Glomerular visceral epithelial cell (primary cell): ENCODE data around the gene COLGALT1.

ENCODE experiments used
- DNase-seq: peaks from one replicate; pipeline ENCODE4 v3.0.0-alpha.2; 2016; ENCODE audit errors: extremely low spot score

Gene COLGALT1

DNA sequence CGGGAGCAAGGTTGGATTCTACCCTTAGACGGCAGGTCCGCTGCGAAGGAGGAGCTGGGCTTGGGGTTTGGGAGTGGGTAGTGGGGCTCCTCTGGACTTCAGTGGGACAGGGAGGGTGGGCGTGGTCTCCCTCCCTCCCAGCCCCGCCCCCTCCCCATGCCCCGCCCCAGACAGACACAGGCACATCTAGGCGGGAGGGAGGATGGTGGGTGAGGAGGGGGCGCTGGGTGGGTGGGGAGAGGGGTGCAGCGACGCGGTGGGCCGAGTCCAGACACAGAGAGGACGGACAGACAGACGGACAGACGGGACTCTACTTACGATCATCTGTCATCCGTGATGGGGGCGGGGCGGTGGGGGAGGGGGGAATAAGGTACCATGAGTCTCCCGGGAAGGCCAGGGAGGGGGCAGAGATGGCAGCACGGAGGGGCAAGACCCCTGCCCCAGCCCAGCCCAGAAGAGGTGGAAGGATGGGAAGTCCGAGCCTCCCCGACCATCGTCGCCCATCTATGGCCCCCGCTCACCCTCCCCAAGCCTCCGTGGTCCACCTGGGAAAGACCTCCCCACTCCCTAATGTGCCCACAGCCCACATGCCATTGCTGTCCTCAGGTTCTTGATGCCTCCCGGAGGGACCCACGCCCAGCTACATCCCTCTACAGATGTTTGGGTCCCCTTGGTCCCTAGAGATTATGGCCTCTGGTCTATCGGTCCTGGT is 67.9 kb downstream of the COLGALT1 start:
- no peak for DNase-seq

DNA sequence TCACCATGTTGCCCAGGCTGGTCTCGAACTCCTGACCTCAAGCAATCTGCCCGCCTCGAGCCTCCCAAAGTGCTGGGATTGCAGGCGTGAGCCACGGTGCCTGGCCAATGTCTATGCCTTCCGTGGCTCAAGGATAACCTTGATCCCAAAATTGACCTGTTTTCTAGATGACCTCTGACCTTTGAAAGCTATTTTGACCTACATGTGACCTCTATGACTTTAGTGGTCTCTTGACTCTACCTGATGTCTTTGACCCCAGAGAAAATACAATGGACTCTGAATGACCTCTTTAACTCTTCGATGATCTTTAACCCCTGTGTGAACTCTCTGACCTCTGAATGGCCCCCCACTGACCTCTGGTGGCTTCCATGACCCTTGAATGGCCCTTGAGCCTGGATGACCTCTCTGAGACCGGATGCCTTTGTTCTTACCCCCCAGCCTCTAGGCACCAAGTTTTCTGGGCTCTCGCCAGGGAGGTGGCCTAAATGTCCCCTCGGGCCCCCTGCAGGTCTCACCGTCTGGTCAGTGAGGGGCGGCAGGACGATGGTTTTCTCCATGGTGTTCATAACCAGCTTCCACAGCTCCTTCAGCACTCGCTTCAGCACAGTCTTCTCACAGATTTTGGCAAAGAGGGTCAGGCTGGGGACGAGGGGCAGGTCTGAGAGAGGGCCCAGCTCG is 69.0 kb downstream of the COLGALT1 start:
- DNase-seq, result no peak

DNA sequence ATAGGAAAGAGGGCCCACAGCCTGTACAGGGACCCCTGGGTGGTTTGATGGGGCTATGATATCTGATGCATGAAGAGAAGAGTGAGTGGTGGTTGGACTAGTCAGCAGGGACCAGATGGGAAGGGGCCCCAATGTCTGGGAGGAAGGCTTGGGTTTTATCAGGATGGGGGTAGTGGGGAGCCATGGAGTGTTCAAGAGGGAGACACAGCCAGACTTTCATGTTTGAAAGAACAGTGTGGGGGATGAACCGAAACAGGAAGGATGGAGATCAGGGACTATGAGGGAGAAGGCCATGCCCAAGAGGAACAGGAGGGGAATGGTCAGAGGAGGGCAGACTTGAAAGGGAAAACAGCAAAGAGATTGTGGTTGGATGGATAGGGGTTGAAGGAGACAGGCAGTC is 69.6 kb downstream of the COLGALT1 start:
- DNase-seq, result no peak

DNA sequence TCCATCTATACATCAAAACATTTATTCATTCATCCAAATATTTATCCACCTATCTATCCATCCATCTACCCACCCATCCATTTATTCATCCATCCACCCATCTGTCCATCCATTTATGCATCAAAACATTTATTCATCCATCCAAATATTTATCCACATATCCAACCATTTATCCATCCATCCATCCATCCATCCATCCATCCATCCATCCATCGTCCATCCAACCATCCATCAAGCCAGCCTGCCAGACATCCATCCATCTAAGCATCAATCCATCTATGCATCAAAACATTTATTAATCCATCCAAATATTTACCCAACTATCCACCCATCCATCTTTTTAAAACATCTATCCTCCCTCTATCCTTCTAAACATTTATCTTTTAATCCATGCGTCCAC is 70.5 kb downstream of the COLGALT1 start:
- DNase-seq, result no peak

DNA sequence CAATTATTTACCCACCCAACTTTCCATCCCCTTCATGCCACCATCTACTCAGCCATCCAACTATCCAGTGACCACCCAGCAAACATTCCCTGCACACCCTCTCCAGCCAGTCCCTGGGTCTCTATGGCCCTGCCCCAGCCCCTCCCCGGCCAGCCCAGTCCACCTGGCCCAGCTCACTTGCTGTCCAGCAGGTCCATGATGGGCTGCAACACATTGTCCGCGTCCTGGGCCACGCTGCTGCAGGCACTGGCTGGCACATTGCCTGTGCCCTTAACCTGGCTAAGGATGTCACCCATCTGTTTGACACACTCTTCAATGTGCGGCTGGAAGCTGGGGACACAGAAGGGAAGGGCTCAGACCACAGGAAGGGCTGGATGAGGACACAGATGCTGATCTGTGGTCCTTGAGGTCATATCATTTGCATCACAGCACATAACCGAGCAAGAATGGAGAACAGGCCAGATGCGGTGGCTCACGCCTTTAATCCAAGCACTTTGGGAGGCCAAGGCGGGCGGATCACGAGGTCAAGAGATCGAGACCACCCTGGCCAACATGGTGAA is 71.1 kb downstream of the COLGALT1 start:
- DNase-seq, result no peak

DNA sequence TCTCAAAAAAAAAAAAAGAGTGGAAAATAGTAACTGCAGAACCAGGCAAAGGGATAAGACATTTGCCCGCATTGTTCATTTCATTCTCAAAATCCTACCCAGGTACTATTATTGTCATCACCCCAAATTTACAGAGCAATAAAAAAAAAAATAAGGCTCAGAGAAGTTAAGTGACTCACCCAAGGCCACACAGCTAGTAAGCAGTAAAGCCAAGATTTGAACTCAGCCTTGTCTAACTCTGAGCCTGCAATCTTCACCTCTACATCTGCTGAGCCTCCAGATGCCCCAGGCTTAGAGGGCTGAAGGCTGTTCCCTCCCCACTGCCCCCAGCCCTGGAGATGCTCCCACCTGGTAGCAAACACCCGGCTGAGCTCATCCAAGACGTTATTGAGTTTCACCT is 71.7 kb downstream of the COLGALT1 start:
- DNase-seq, result no peak

DNA sequence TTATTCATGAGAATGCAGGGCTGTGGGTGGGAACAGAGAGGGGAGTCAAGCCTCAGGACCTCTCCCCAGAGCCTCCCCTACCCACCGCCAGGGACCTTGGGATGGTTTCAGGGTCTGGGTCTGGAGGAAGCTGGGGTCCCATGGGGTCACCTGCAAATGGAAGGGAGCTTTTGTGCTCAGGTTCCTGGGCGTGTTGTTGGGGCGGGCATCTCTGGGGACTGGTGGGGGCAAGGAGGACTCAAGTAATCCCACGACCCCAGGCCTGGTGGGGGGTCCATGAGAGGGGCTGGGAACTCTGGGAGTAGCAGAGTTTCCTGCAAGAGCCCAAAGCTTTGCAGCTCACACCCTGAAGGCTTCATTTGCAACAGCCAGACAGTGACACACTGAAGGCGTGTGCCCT is 72.5 kb downstream of the COLGALT1 start:
- DNase-seq, result no peak

DNA sequence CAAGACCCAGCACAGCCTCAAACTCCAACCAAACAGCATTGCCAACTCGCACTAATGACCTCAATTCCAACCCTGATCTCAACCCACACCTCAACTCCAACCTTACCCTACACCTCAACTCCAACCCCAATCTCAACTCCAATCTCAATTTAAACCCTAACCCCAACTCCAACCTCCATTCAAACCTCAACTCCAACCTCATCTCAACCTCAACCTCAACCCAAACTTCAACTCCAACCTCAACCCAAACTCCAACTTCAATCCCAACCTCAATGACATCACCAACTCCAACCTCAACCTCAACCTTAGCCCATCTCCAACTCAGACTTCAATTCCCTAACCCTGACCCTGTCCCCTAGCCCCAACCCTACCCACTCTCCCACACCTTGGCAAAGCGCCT is 74.3 kb downstream of the COLGALT1 start:
- DNase-seq, result no peak

DNA sequence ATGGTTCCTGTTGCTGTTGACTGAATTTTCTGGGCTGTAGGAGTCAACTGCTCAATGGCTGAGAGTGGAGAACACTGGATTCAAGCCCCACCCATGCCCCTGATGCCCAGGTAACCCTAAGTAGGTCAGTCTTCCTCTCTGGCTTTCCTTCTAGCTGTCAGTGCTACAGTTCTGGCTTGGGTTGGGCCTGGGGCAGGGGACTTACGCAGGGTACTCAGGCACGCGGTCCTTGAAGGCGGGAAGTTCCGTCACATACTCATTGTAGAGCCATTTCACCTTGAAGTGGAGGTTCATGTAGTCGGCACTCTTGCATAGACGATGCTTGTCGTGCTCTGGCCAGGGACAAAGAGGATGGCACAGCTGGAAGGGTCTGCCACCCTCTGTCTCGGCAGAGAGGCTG is 77.1 kb downstream of the COLGALT1 start:
- DNase-seq, result no peak
